ENCODE measurements around the gene EID3. TPM values are rescaled to one million over a fixed set of nuclear protein-coding genes. Genes with fewer than 3 reads are reported as not detected.

Gene EID3
- total RNA-seq, 2 experiments from 2014 or later = 4.7 TPM

DNA sequence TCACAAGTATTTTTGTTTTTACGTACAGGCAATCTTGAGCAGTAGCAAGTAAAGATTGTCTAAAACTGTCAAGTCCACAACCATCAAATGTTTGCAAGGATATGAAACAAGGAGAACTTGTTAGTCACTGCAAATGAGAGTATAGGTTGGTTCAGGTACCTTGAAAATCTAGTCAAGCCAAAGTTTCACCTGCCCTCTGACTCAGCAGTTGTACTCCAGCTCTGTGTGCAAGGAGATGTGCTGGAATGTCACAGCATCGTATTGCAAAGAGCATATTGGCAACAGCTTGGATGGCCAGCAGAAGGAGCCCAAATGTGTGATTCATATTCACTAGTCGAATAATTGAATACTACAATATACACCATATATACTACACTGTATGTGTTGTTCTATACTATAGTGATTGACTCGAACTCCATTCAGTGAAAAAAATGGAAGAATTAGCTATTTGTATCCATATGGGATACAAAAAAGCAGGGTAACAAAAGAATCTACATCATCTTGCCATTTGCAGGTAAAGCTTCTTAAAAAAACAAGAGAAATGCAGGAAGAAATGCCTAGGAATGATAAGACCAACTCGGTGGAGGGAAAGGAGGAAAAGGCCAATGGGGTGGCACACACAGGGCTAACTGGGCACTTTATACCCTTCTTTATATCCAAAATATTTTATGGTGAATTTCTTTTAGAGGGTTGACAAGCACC, 44.0 kb downstream of the EID3 start:
- H3K4me3 Mint-ChIP-seq = no peak overlapping the region
- CTCF ChIA-PET = no interaction called here
- intact Hi-C loops (cut with micrococcal nuclease) = no loop called here
- no peaks in the 10 kb centered on the region for H3K27me3 Mint-ChIP-seq
- DNase-seq = no peak
- H3K27ac Mint-ChIP-seq = no peak overlapping the region
- H3K9me3 Mint-ChIP-seq = no peaks in the 10 kb centered on the region
- H3K4me1 Mint-ChIP-seq (ENCODE audit: low read depth) = no peaks in the 10 kb centered on the region
- H3K36me3 Mint-ChIP-seq = peaks cover 38% of the 10 kb centered on the region
- POLR2A ChIA-PET = no interaction called here

DNA sequence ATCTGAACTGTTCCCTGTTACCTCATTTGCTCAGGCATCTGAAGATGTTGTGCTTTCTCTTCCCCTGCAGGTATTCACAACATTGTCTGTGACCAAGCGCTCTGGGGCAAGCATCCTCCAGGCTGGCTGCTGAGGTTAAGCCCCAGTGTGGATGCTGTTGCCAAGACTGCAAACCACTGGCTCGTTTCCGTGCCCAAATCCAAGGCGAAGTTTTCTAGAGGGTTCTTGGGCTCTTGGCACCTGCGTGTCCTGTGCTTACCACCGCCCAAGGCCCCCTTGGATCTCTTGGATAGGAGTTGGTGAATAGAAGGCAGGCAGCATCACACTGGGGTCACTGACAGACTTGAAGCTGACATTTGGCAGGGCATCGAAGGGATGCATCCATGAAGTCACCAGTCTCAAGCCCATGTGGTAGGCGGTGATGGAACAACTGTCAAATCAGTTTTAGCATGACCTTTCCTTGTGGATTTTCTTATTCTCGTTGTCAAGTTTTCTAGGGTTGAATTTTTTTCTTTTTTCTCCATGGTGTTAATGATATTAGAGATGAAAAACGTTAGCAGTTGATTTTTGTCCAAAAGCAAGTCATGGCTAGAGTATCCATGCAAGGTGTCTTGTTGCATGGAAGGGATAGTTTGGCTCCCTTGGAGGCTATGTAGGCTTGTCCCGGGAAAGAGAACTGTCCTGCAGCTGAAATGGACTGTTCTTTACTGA, 44.9 kb downstream of the EID3 start:
- Mint-ChIP-seq H3K4me1 (ENCODE audit: low read depth) (no peaks in the 10 kb centered on the region), H3K36me3 (peaks cover 33% of the 10 kb centered on the region), H3K27ac (no peak overlapping the region), H3K9me3 (no peaks in the 10 kb centered on the region), H3K27me3 (no peaks in the 10 kb centered on the region), H3K4me3 (no peak overlapping the region)
- DNase-seq = no peak
- ChIA-PET POLR2A (no interaction called here), CTCF (no interaction called here)
- intact Hi-C loops (cut with micrococcal nuclease) = no loop called here

DNA sequence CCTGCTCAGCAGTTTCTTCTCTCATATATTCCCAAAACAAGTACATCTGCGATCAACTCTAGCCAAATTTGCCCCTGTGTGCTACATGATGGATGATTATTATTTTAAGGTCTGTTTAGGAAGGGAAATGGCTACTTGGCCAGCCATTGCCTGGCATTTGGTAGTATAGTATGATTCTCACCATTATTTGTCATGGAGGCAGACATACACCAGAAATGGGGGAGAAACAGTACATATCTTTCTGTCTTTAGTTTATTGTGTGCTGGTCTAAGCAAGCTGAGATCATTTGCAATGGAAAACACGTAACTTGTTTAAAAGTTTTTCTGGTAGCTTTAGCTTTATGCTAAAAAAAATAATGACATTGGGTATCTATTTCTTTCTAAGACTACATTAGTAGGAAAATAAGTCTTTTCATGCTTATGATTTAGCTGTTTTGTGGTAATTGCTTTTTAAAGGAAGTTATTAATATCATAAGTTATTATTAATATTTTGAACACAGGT, 45.5 kb downstream of the EID3 start:
- Mint-ChIP-seq H3K27me3 (no peaks in the 10 kb centered on the region), H3K9me3 (no peaks in the 10 kb centered on the region), H3K4me1 (ENCODE audit: low read depth) (no peaks in the 10 kb centered on the region), H3K4me3 (no peak overlapping the region), H3K36me3 (peaks cover 32% of the 10 kb centered on the region), H3K27ac (no peak overlapping the region)
- ChIA-PET POLR2A (no interaction called here), CTCF (no interaction called here)
- no peak for DNase-seq
- intact Hi-C loops (cut with micrococcal nuclease) = no loop called here

DNA sequence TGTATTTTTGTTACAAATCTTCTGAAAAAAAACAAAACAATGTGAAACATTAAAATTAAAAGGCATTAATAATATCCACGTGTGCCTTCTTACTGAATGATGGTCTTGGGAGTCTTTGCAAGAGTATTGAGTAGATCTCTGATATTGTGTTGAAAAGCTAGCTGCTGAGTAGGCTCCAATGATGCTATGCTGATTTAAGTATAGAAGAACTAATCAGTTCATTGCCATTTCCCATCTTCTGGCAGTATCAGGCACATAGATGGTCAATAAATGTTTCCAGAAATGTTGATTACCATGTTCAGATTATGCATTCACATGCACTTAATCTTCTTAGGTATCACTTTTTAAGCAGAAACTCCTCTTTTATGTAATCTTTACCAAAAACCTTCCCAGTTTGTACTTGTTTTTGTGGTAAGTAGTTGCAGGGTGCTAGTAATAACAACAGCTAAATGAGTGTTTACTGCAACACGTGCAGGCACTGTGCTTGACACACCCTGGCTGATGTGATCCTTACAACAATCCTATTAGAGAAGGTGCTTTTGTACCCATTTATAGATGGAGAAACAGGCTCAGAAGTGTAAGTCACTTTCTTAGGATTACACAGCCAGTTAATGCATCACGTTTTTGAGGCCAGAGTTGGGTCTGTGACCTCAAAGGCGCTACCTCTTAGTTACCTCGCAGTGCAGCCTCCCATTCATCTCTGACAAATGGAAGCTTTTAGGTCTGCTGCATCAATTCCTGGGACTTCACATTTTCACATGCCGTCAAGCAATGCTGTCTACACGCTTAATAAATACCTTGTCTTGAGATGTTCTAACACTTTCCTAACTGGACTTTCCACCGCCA, 46.9 kb downstream of the EID3 start:
- H3K4me1 Mint-ChIP-seq (ENCODE audit: low read depth) = no peaks in the 10 kb centered on the region
- DNase-seq = no peak
- no peaks in the 10 kb centered on the region for H3K27me3 Mint-ChIP-seq
- ChIA-PET CTCF (interaction anchor here (1.1 kb wide), 1 partner anchor 134 kb away, joined by 3 read pairs; the partner anchor contains the start of gene TXNRD1), POLR2A (no interaction called here)
- no peaks in the 10 kb centered on the region for H3K9me3 Mint-ChIP-seq
- H3K36me3 Mint-ChIP-seq = peaks cover 28% of the 10 kb centered on the region
- no peak overlapping the region for H3K27ac Mint-ChIP-seq
- intact Hi-C loops (cut with micrococcal nuclease) = no loop called here
- no peak overlapping the region for H3K4me3 Mint-ChIP-seq

DNA sequence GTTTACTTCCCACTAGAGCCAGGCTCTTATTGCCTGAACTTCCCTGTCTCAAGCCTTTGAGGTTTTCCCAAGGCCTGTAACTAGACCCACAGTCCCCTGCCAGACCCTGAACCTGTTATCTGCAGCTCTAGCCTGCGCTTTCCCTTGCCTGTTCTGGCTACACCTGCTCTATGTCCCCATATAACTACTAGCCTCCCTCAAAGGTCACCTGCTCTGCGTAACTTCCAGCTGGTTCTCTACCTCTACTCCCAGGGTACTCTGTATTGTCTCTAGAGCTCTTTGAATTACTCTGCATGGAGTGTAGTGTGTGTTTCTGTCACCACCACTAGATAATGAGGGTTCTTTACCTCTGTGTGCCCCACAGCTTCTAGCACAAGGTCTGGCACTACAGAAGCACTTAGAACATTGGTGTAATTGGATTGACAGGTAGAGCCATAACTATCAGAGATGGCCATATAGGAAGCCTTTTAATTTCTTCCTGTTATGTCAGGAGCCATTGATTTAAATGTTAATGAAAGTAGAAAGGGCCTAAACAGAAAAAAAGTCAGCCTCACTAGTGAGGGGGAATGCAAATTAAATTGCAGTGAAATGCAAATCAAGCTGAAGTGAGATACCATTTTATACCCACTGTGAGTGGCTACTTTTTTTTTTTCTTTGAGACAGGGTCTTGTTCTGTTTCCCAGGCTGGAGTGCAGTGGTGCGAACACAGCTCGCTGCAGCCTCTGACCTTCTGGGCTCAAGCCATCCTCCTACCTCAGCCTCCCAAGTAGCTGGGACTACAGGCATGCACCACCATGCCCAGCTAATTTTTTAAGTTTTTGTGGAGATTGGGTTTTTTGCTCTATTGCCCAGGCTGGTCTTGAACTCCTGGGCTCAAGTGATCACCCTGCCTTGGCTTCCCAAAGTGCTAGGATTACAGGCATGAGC, 47.8 kb downstream of the EID3 start:
- Mint-ChIP-seq H3K36me3 (peaks cover 28% of the 10 kb centered on the region), H3K27me3 (no peaks in the 10 kb centered on the region), H3K4me1 (ENCODE audit: low read depth) (no peaks in the 10 kb centered on the region), H3K27ac (no peak overlapping the region), H3K4me3 (no peak overlapping the region), H3K9me3 (no peaks in the 10 kb centered on the region)
- CTCF ChIA-PET = interaction anchor here (1.1 kb wide), 1 partner anchor 135 kb away, joined by 3 read pairs; the partner anchor contains the start of gene TXNRD1
- POLR2A ChIA-PET = no interaction called here
- no peak for DNase-seq
- intact Hi-C loops (cut with micrococcal nuclease) = no loop called here

DNA sequence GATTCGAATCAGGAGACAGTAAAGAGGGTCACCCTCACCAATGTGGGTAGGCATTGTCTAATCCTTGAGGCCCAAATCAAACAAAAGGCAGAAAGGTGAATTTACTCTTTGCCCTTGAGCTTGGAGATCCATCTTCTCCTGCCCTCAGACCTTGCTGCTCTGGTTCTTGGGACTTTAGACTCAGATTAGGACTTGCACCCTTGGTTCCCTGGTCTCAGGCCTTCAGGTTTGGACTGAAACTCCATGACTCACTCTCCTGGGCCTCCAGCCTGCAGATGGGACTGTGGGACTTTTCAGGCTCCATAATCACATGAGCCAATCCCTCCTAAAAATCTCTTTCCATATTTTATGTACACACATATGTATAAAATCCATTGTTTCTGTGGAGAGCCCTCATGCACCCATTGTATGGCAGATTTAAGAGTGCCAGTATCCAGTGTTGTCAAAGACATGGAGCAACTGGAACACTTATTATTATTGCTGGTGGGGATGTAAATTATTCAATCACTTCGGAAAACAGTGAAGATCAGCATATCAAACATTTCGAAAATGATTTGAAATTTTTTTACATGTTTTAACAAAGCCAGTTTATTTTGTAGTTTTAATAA, 48.7 kb downstream of the EID3 start:
- peaks cover 25% of the 10 kb centered on the region for H3K36me3 Mint-ChIP-seq
- ChIA-PET CTCF (no interaction called here), POLR2A (no interaction called here)
- no peak overlapping the region for H3K4me3 Mint-ChIP-seq
- no peak overlapping the region for H3K27ac Mint-ChIP-seq
- H3K4me1 Mint-ChIP-seq (ENCODE audit: low read depth) = no peaks in the 10 kb centered on the region
- no peaks in the 10 kb centered on the region for H3K27me3 Mint-ChIP-seq
- no peaks in the 10 kb centered on the region for H3K9me3 Mint-ChIP-seq
- no peak for DNase-seq
- intact Hi-C loops (cut with micrococcal nuclease) = no loop called here

DNA sequence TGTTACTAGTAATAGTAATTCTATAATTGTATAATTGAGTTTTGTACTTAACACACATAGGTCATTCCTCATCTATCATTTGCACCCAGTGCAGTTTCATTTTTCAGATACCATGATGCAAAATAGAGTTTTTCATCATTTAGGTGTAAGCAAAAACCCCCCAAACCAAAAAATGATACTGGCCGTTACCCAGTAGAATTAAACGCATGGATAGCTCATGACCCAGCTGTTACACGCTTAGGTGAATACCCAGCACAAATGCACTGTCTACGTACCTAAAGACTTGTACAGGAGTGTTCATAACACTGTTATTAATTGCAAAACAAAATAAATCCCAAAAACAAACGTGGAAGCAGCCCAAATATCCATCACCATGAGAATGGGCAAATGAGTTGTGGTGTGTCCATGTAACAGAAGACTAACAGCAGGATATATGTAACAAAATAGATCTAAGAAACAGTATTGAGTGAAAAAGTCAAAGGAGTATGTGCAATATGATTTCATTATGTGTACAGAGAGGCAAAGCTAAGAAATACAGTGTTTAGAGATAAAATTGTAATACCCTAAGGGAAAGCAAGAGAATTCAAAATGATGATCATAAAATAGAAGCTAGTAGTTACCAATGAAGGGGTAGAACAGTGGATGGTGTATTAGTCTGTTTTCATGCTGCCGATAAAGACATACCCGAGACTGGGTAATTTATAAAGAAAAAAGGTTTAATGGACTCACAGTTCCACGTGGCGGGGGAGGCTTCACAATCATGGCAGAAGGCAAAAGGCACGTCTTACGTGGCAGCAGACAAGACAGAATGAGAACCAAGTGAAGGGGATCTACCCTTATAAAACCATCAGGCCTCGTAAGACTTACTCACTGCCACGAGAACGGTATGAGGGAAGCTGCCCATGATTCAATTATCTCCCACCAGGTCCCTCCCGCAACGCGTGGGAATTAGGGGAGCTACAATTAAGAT, 49.8 kb downstream of the EID3 start:
- DNase-seq = no peak
- POLR2A ChIA-PET = no interaction called here
- intact Hi-C loops (cut with micrococcal nuclease) = no loop called here
- H3K4me3 Mint-ChIP-seq = no peak overlapping the region
- H3K27me3 Mint-ChIP-seq = no peaks in the 10 kb centered on the region
- peaks cover 16% of the 10 kb centered on the region for H3K36me3 Mint-ChIP-seq
- H3K27ac Mint-ChIP-seq = no peak overlapping the region
- CTCF ChIA-PET = interaction anchor here (0.7 to 1.0 kb wide), 2 partner anchors 153 to 154 kb away, joined by 3 read pairs; no protein-coding TSS in a partner anchor
- H3K4me1 Mint-ChIP-seq (ENCODE audit: low read depth) = peaks cover 1% of the 10 kb centered on the region
- H3K9me3 Mint-ChIP-seq = no peaks in the 10 kb centered on the region

DNA sequence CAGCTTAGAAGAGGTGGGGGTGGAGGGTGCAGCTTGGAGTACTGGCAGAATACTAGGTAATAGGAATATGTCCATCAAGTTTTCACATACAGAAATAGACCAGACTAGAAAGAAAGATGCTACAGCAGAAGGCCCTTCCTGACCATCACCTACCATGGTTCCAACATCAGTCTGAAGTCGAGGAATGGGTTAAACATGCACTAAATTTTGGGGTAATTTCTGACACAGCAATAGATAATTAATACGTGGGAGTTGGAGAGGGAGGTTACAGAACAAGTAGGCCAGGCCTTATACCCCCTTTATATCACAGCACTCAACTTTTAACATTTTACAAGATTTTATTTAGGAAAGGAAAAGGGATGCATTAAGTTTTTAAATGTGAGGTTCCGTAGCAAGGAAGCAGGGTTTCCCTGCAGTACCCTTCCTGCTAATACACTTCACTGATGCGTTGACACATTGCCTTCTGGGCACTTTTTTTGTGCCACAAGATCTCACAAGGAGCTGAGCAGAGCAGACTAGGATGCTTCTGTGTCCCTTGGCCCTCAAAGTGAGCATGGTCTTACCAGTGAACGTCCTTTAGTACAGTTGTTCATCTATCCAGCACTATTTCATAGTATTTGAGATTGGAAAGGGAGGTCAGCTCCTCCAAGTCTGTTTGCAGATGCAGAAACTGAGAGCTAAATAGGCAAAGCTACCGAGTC, 50.8 kb downstream of the EID3 start:
- CTCF ChIA-PET = no interaction called here
- H3K9me3 Mint-ChIP-seq = no peaks in the 10 kb centered on the region

More for the DNA sequence above, 50.8 kb downstream of the EID3 start:
- Mint-ChIP-seq H3K36me3 (peaks cover 10% of the 10 kb centered on the region), H3K27ac (no peak overlapping the region), H3K4me1 (ENCODE audit: low read depth) (peaks cover 2% of the 10 kb centered on the region), H3K4me3 (no peak overlapping the region), H3K27me3 (no peaks in the 10 kb centered on the region)
- POLR2A ChIA-PET = no interaction called here
- no peak for DNase-seq
- intact Hi-C loops (cut with micrococcal nuclease) = no loop called here
